GM10266 (cell line): Measurements from ENCODE around the gene WTAP.

Experiments used
- DNase-seq: peaks from one replicate; pipeline ENCODE4 v3.0.0; 2012; ENCODE audit errors: extremely low spot score
- TF ChIP-seq, protein P1 (sequence below): IDR thresholded peaks from 2 replicates; pipeline ENCODE4 v1.5.1; 2012; ENCODE audit warnings: mild to moderate bottlenecking, low read depth; ENCODE audit not compliant: control insufficient read depth, insufficient read depth; ENCODE audit errors: missing control alignments

The WTAP gene

DNA sequence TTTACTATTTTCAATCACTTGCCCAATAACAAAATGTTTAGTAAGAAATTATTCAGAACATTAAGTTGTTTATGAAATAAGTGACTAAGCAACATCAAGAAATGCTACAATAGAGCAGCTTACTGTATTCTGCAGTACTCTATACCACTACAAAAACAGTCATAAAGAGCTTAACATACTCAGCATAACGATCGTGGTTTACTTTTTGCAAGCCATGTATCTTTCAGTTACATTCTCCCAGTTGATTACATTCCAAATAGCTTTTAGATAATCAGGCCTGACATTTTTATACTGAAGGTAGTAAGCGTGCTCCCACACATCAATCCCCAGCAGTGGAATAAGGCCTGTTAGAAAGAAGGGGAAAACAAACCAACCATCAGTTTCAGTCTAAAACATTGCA is 45.0 kb upstream of the WTAP start:
- TF ChIP-seq, protein P1, sequence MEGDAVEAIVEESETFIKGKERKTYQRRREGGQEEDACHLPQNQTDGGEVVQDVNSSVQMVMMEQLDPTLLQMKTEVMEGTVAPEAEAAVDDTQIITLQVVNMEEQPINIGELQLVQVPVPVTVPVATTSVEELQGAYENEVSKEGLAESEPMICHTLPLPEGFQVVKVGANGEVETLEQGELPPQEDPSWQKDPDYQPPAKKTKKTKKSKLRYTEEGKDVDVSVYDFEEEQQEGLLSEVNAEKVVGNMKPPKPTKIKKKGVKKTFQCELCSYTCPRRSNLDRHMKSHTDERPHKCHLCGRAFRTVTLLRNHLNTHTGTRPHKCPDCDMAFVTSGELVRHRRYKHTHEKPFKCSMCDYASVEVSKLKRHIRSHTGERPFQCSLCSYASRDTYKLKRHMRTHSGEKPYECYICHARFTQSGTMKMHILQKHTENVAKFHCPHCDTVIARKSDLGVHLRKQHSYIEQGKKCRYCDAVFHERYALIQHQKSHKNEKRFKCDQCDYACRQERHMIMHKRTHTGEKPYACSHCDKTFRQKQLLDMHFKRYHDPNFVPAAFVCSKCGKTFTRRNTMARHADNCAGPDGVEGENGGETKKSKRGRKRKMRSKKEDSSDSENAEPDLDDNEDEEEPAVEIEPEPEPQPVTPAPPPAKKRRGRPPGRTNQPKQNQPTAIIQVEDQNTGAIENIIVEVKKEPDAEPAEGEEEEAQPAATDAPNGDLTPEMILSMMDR: no peak
- no peak for DNase-seq

DNA sequence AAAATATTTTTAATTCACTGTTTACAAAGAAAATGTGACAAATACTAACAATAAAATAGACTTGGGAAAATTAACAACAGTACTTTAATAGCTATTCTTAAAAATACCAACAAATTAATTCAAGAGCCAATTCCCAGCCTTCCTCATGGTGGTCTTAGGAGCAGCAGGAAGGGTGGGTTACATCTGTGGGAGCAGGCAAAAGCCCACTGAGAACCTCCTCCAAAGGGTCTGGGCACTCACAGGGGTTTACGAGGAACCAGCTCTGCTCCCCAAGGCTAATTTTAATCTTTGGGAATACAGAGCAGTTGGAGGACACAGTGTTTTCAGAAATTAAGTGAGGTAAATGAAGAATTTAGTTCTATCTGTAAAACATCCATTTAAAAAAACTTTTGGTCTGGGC is 44.5 kb upstream of the WTAP start:
- TF ChIP-seq, protein P1: no peak
- DNase-seq: no peak

DNA sequence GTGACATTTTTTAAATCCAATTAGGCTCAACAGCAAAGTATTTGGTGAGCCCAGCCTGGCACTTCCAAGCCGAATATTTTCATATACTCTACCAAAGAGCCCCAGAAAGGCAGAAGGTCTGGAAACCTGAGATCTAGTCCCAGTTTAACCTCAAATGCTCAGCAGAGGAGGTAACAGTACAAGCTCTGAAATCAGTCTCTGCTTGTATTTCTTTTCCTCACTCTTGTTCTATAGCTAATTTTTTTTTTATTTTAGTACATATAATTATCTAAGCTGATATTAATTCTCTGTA is 43.3 kb upstream of the WTAP start:
- DNase-seq: no peak
- TF ChIP-seq, protein P1: no peak

DNA sequence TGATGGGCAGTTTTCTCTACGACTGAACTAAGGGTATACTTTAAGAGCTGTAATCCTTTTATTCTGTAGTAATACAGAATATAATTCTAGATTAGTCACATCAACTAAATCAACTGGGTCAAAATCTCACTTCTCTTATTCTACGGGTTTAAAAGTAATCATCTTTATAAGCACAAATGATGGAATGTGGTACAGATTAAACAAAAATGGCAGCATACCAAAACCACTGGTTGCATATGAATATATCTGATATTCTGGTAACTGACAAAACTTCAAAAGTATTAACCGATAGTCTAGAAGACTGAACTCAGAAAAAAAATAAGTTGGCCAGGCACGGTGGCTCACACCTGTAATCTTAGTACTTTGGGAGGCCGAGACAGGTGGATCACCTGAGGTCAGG is 41.3 kb upstream of the WTAP start:
- TF ChIP-seq, protein P1: no peak
- no peak for DNase-seq

DNA sequence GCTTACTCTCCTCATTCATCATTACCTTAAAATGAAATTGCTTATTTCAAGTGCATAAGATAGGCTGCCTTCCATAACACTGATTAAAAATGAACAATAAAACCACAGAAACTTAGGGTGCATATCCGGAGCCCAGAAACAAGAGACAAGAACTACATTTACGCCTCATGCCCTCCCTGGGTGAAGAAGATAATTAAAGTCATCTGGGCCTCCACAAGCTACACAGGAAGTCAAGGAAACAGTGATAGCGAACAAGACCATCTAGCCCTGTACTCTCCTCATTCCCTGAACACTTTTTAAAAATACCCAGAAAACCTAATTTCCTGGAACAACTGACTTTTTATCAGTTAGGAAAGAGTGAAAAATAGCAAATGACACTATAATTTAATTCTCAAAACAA is 40.6 kb upstream of the WTAP start:
- TF ChIP-seq, protein P1: no peak

DNA sequence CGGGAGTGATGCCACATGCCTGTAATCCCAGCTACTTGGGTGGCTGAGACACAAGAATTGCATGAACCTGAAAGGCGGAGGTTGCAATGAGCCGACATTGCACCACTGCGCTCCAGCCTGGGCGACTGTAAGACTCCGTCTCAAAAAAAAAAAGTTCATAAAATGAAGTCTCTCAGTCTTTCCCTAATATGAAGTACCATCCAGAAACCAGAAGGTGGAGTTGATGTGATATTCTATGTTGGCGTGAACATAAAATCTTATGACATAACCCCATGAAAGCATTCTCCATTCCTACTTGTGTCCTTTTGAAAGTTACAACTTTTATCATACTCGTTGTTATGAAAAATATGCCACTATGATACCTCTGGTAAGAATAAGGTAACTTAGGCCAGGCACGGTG is 40.0 kb upstream of the WTAP start:
- no peak for DNase-seq

More for the DNA sequence above, 40.6 kb upstream of the WTAP start:
- DNase-seq: no peak

DNA sequence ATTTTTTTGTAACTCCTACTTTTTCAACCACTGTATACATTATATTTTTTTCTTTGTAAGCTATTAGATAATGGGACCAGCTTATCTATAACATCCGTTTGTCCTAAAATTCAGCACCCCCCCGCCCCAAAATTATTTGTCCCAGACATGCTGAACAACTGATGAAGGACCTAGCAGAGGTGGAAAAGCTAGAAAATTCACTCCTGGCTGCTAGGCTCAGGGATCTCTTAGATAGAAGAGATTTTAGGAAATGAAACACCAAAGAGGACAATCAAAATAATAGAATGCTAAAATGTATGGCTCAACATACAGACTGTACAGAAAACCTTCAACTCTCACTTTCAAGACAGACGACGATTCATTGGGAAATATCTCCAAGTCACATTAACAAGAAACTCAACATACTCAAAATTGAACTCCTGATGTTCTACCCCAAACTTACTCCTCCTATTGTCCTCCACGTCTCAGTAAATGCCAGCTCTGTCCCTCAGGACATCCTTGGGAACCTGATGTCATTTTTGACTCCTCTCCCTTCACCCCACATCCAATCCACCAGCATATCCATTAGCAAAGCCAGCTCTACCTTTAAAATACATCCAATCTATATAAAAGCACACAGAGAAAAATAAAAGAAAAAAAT is 38.9 kb upstream of the WTAP start:
- no peak for DNase-seq
- TF ChIP-seq, protein P1: no peak

More for the DNA sequence above, 40.0 kb upstream of the WTAP start:
- TF ChIP-seq, protein P1: no peak
